ENCODE results near the gene RFPL3. TPM values are rescaled to one million over a fixed set of nuclear protein-coding genes. Genes with fewer than 3 reads are reported as not detected.
A peak's percentile ranks its signal among the peaks of the same experiment; 100 is the strongest.
"Not testable (repeated sequence)": the region's sequence is repeated elsewhere in the genome, so short reads cannot be mapped to it uniquely, and the experiment has no call there.

Gene RFPL3
- polyA plus RNA-seq, 4 donors = 0.04 TPM; not detected in 3

DNA sequence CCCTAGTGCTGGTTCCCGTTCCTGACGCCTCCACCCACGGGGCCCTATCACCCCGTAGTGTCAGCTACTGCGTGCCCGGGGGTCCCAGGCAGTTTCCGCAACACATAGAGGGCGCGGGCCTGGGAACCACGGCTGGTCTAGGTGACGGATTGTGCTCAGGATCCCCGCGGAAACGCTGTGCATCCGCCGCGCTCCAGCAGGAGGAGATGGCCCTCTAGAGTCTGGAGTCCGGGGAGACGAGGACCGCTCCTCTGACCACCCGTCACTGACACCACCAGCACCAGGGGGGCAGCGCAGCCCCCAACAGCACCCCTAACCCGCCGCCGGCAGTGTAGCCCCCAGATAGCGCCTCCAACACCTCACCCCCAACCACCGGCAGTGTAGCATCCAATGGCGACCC, 4.4 kb upstream of the RFPL3 start:
- H3K4me1 ChIP-seq (ENCODE audit: control insufficient read depth in 3 of 3, insufficient read depth in 2 of 3, low read depth in 1 of 3, low read length in 2 of 3) = no peaks in the 10 kb centered on the region
- no peaks in the 10 kb centered on the region for H3K9me3 ChIP-seq (ENCODE audit: control insufficient read depth in 2 of 2, insufficient read depth in 1 of 2, low read depth in 1 of 2, low read length in 1 of 2)
- no peaks in the 10 kb centered on the region for H3K36me3 ChIP-seq (ENCODE audit: control insufficient read depth in 3 of 3, insufficient read depth in 2 of 3, low read depth in 1 of 3, low read length in 3 of 3)
- no peak for FAIRE-seq
- H3K4me3 ChIP-seq (ENCODE audit: low read depth in 1 of 3, low read length in 3 of 3) = no peak overlapping the region
- H3K27me3 ChIP-seq (ENCODE audit: control insufficient read depth in 3 of 3, insufficient read depth in 3 of 3, low read length in 3 of 3) = no peaks in the 10 kb centered on the region
- 93 to 97% (median 95%) methylated on average over 28 of the region's 28 CpGs for WGBS, 3 donors
- no peak for DNase-seq
- no peak overlapping the region for H3K27ac ChIP-seq (ENCODE audit: low read depth in 1 of 3, low read length in 2 of 3)

GRCh38 chr22:32353840-32354239, 3.8 kb upstream of the RFPL3 start:
- no peak for FAIRE-seq
- WGBS, 3 donors = 93 to 96% (median 95%) methylated on average over 15 to 19 of the region's 19 CpGs

DNA sequence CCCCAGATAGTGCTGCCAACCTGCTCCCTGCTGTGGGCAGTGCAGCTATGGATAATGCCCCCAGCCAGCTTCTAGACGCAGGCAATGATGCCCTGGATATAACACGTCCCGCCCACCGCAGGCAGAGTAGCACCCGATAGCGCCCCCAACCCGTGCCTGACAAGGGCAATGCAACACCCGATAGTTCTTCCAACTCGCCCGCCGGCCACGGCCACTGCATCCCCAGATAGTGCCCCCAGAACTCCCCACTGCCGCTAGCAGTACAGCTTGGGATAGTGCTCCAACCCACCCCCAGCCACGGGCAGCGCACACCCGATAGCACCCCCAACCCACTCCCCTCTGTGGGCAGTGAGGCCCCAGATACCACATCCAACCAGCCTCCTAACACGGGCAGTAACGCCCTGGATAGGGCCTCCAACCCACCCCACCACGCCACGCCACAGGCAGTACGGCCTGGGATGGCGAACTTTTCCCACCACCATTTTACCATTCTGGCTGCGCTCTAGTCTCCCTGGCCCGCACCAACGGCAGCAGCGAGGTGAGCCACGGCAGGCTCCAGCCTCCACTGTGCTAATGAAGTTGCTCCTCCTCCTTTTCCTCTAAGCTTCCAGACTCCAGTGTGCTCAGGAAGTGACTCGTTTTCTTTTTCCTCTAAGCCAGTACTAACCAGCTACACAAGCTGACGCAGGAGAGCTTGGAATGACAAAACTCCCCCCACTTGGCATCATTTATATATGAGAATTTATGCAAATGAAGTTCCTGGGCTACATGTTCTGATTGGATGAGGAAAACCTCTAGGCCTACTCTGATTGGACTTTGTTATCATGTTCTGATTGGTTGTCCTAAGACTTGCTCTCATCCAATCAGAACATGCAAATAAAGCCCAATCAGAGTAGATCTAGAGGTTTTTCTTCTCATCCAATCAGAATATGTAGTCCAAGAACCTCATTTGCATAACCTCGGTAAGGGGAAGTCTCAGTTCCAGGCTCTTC, 3.0 kb upstream of the RFPL3 start:
- WGBS, 3 donors = 90 to 93% (median 91%) methylated on average over 30 of the region's 30 CpGs
- FAIRE-seq (no peak), DNase-seq (no peak)
- Histone ChIP-seq H3K27me3 (ENCODE audit: control insufficient read depth in 3 of 3, insufficient read depth in 3 of 3, low read length in 3 of 3) (no peaks in the 10 kb centered on the region), H3K4me3 (ENCODE audit: low read depth in 1 of 3, low read length in 3 of 3) (no peak overlapping the region), H3K4me1 (ENCODE audit: control insufficient read depth in 3 of 3, insufficient read depth in 2 of 3, low read depth in 1 of 3, low read length in 2 of 3) (no peaks in the 10 kb centered on the region), H3K27ac (ENCODE audit: low read depth in 1 of 3, low read length in 2 of 3) (no peak overlapping the region), H3K36me3 (ENCODE audit: control insufficient read depth in 3 of 3, insufficient read depth in 2 of 3, low read depth in 1 of 3, low read length in 3 of 3) (no peaks in the 10 kb centered on the region), H3K9me3 (ENCODE audit: control insufficient read depth in 2 of 2, insufficient read depth in 1 of 2, low read depth in 1 of 2, low read length in 1 of 2) (no peaks in the 10 kb centered on the region)

More at GRCh38 chr22:32353840-32354239, 3.8 kb upstream of the RFPL3 start:
- Histone ChIP-seq H3K9me3 (ENCODE audit: control insufficient read depth in 2 of 2, insufficient read depth in 1 of 2, low read depth in 1 of 2, low read length in 1 of 2) (no peaks in the 10 kb centered on the region), H3K4me3 (ENCODE audit: low read depth in 1 of 3, low read length in 3 of 3) (no peak overlapping the region), H3K27me3 (ENCODE audit: control insufficient read depth in 3 of 3, insufficient read depth in 3 of 3, low read length in 3 of 3) (no peaks in the 10 kb centered on the region), H3K36me3 (ENCODE audit: control insufficient read depth in 3 of 3, insufficient read depth in 2 of 3, low read depth in 1 of 3, low read length in 3 of 3) (no peaks in the 10 kb centered on the region), H3K27ac (ENCODE audit: low read depth in 1 of 3, low read length in 2 of 3) (no peak overlapping the region), H3K4me1 (ENCODE audit: control insufficient read depth in 3 of 3, insufficient read depth in 2 of 3, low read depth in 1 of 3, low read length in 2 of 3) (no peaks in the 10 kb centered on the region)
- DNase-seq = no peak

DNA sequence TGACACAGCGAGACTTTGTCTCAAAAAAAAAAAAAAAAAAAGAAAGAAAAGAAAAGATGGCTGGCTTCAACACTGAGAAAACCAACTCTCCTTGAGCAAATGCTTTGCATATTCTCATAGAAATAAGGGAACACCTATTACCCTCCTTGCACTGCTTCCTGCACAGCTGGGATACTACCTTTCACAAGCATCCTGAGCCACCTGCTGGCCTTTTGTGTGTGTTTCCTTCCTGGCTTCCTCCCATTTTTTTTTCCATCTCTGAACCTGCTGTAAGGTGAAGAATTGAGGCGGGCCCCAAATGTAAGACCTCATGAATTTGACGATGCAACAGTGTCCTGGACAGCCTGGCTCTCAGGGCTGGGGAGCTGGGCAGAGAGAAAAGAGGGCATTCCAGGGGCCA, 1.9 kb upstream of the RFPL3 start:
- no peak overlapping the region for H3K27ac ChIP-seq (ENCODE audit: low read depth in 1 of 3, low read length in 2 of 3)
- whole genome bisulfite sequencing, 3 donors = 57 to 71% (median 59%) methylated on average over 3 of the region's 3 CpGs
- no peaks in the 10 kb centered on the region for H3K9me3 ChIP-seq (ENCODE audit: control insufficient read depth in 2 of 2, insufficient read depth in 1 of 2, low read depth in 1 of 2, low read length in 1 of 2)
- no peaks in the 10 kb centered on the region for H3K27me3 ChIP-seq (ENCODE audit: control insufficient read depth in 3 of 3, insufficient read depth in 3 of 3, low read length in 3 of 3)
- H3K4me1 ChIP-seq (ENCODE audit: control insufficient read depth in 3 of 3, insufficient read depth in 2 of 3, low read depth in 1 of 3, low read length in 2 of 3) = no peaks in the 10 kb centered on the region
- peak; percentile 24 to 49 for DNase-seq
- no peak for FAIRE-seq
- H3K4me3 ChIP-seq (ENCODE audit: low read depth in 1 of 3, low read length in 3 of 3) = no peak overlapping the region
- H3K36me3 ChIP-seq (ENCODE audit: control insufficient read depth in 3 of 3, insufficient read depth in 2 of 3, low read depth in 1 of 3, low read length in 3 of 3) = no peaks in the 10 kb centered on the region

DNA sequence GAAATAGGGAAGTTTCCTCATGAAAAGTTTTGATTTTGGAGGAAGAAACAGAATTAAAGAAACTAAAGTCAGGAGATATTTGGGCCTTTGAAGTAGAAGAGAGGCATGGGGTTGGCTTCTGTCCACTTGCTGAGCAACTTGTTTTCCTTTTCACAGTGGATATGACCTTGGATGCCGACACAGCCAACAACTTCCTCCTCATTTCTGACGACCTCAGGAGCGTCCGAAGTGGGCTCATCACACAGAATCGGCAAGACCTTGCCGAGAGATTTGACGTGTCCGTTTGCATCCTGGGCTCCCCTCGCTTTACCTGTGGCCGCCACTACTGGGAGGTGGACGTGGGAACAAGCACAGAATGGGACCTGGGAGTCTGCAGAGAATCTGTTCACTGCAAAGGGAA, 2.4 kb downstream of the RFPL3 start:
- not testable (repeated sequence) for H3K27ac ChIP-seq (ENCODE audit: low read depth in 1 of 3, low read length in 2 of 3); DNase-seq; H3K4me3 ChIP-seq (ENCODE audit: low read depth in 1 of 3, low read length in 3 of 3); FAIRE-seq; H3K4me1 ChIP-seq (ENCODE audit: control insufficient read depth in 3 of 3, insufficient read depth in 2 of 3, low read depth in 1 of 3, low read length in 2 of 3); H3K27me3 ChIP-seq (ENCODE audit: control insufficient read depth in 3 of 3, insufficient read depth in 3 of 3, low read length in 3 of 3); H3K9me3 ChIP-seq (ENCODE audit: control insufficient read depth in 2 of 2, insufficient read depth in 1 of 2, low read depth in 1 of 2, low read length in 1 of 2); H3K36me3 ChIP-seq (ENCODE audit: control insufficient read depth in 3 of 3, insufficient read depth in 2 of 3, low read depth in 1 of 3, low read length in 3 of 3)
- WGBS, 3 donors = 72 to 81% (median 80%) methylated on average over 11 of the region's 11 CpGs

DNA sequence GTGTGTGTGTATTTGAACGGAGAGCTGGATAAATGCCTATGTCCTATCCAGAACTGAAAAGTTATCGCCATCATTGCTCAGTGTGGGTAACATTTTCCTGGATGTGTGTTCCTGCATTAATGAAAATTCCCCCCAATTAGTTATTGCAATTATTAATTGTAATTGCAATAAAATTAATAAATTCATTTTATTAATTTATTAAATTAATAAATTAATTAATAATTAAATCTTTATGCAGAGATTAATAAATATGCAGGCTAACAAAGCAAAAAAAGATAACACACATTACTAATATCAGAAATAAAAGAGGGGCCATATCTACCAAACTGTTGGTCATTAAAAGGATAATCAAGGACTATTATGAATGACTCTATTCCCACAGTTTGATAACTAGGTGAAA, 3.6 kb downstream of the RFPL3 start:
- 71 to 92% (median 87%) methylated on average over 2 of the region's 2 CpGs for WGBS, 3 donors
- Histone ChIP-seq H3K4me3 (ENCODE audit: low read depth in 1 of 3, low read length in 3 of 3) (no peak overlapping the region), H3K36me3 (ENCODE audit: control insufficient read depth in 3 of 3, insufficient read depth in 2 of 3, low read depth in 1 of 3, low read length in 3 of 3) (no peaks in the 10 kb centered on the region), H3K4me1 (ENCODE audit: control insufficient read depth in 3 of 3, insufficient read depth in 2 of 3, low read depth in 1 of 3, low read length in 2 of 3) (no peaks in the 10 kb centered on the region), H3K9me3 (ENCODE audit: control insufficient read depth in 2 of 2, insufficient read depth in 1 of 2, low read depth in 1 of 2, low read length in 1 of 2) (no peaks in the 10 kb centered on the region), H3K27me3 (ENCODE audit: control insufficient read depth in 3 of 3, insufficient read depth in 3 of 3, low read length in 3 of 3) (no peaks in the 10 kb centered on the region), H3K27ac (ENCODE audit: low read depth in 1 of 3, low read length in 2 of 3) (no peak overlapping the region)
- DNase-seq (no peak), FAIRE-seq (no peak)

GRCh38 chr22:32364210-32364609, 6.5 kb downstream of the RFPL3 start:
- Histone ChIP-seq H3K9me3 (ENCODE audit: control insufficient read depth in 2 of 2, insufficient read depth in 1 of 2, low read depth in 1 of 2, low read length in 1 of 2) (no peaks in the 10 kb centered on the region), H3K4me1 (ENCODE audit: control insufficient read depth in 3 of 3, insufficient read depth in 2 of 3, low read depth in 1 of 3, low read length in 2 of 3) (no peaks in the 10 kb centered on the region), H3K36me3 (ENCODE audit: control insufficient read depth in 3 of 3, insufficient read depth in 2 of 3, low read depth in 1 of 3, low read length in 3 of 3) (no peaks in the 10 kb centered on the region), H3K27me3 (ENCODE audit: control insufficient read depth in 3 of 3, insufficient read depth in 3 of 3, low read length in 3 of 3) (no peaks in the 10 kb centered on the region), H3K4me3 (ENCODE audit: low read depth in 1 of 3, low read length in 3 of 3) (no peak overlapping the region), H3K27ac (ENCODE audit: low read depth in 1 of 3, low read length in 2 of 3) (no peak overlapping the region)
- FAIRE-seq (no peak), DNase-seq (peak; percentile 32 to 70)
- WGBS, 3 donors = 5 to 61% (median 39%) methylated on average over 5 of the region's 5 CpGs

GRCh38 chr22:32375678-32376450, 18.2 kb downstream of the RFPL3 start:
- FAIRE-seq (no peak), DNase-seq (no peak)
- Histone ChIP-seq H3K9me3 (ENCODE audit: control insufficient read depth in 2 of 2, insufficient read depth in 1 of 2, low read depth in 1 of 2, low read length in 1 of 2) (no peaks in the 10 kb centered on the region), H3K4me3 (ENCODE audit: low read depth in 1 of 3, low read length in 3 of 3) (no peak overlapping the region), H3K27me3 (ENCODE audit: control insufficient read depth in 3 of 3, insufficient read depth in 3 of 3, low read length in 3 of 3) (no peaks in the 10 kb centered on the region), H3K4me1 (ENCODE audit: control insufficient read depth in 3 of 3, insufficient read depth in 2 of 3, low read depth in 1 of 3, low read length in 2 of 3) (no peaks in the 10 kb centered on the region), H3K36me3 (ENCODE audit: control insufficient read depth in 3 of 3, insufficient read depth in 2 of 3, low read depth in 1 of 3, low read length in 3 of 3) (no peaks in the 10 kb centered on the region), H3K27ac (ENCODE audit: low read depth in 1 of 3, low read length in 2 of 3) (no peak overlapping the region)
- WGBS, 3 donors = 70 to 80% (median 73%) methylated on average over 7 of the region's 7 CpGs
